H1 (cell line): Measurements from ENCODE around the gene RAB31. TPM values are rescaled to one million over a fixed set of nuclear protein-coding genes. Genes with fewer than 3 reads are reported as not detected.

Source experiments
- CBX5 ChIP-seq: fragments of 300-800, 300-1000 bp; sonication (generic); IDR thresholded peaks from 2 replicates; pipeline ENCODE4 v1.7.1; 2016; ENCODE audit warnings: antibody characterized with exemption, low read length, low read depth
- CTCF ChIP-seq, 3 experiments: IDR thresholded peaks; 1 replicate in 2 of 3; 2 replicates in 1 of 3; pipeline versions ENCODE4 v1.5.1 to v1.6.1; 2011; ENCODE audit warnings: low read length in 3 of 3, mild to moderate bottlenecking in 3 of 3, inconsistent platforms in 2 of 3, low read depth in 1 of 3, moderate library complexity in 1 of 3; ENCODE audit not compliant: insufficient read depth in 1 of 3; ENCODE audit errors: control extremely low read depth in 1 of 3
- polyA plus RNA-seq, 7 experiments: library from polyadenylated mRNA; depleted of rRNA in 3 of 7; stranded (reverse) in 5 of 7; unstranded in 2 of 7; fragments of >200 nt in 5 of 7; fragments of 200-250 nt in 2 of 7; gene quantifications; 1 replicate in 5 of 7; 2 replicates in 1 of 7; 4 replicates in 1 of 7; pipeline versions ENCODE4 v1.2.1 to v1.2.3, GENCODE V29; 2011 to 2013; ENCODE audit warnings: missing spikeins in 2 of 7, mixed read lengths in 2 of 7
- total RNA-seq: library from RNA; stranded (reverse); fragmentation: NEBNext Ultra II Directional; extraction: Animal tissue kit (Norgen Biotek cat#: 25700); gene quantifications from 2 replicates; pipeline ENCODE4 v1.2.1, GENCODE V29; 2021

Gene RAB31
- total and polyA plus RNA-seq, 2 of the 8 experiments (the other 6 are each of a cell fraction or from before 2014, with no cell fraction given): 15.2 to 40.9 TPM

- TF ChIP-seq CBX5 (no peak), CTCF (IDR thresholded peaks at IDR 0.05; ENCODE audit: control extremely low read depth in 1 of 3, insufficient read depth in 1 of 3, low read depth in 1 of 3, low read length in 3 of 3) (no peak)
Measured at GRCh38 chr18:9756933-9757470, 48.9 kb downstream of the RAB31 start (continued).
